Mesenchymal stem cell (in vitro differentiated cells and primary cell): ENCODE results near the gene ESX1. TPM values are rescaled to one million over a fixed set of nuclear protein-coding genes. Genes with fewer than 3 reads are reported as not detected.
A peak's percentile ranks its signal among the peaks of the same experiment; 100 is the strongest.

ENCODE experiments used
- DNase-seq: peaks from one replicate; pipeline ENCODE4 v3.0.0-alpha.2; 2013
- H2AFZ ChIP-seq: one replicate; pipeline ENCODE4 v1.6.1; 2013; ENCODE audit warnings: low read depth, mild to moderate bottlenecking, control low read depth, inconsistent platforms, low read length, moderate library complexity
- H2AK5ac ChIP-seq: 2 replicates; pipeline ENCODE4 v1.6.1; 2013; ENCODE audit warnings: low read length, moderate library complexity, mild to moderate bottlenecking, inconsistent platforms; ENCODE audit not compliant: severe bottlenecking
- H2BK120ac ChIP-seq: one replicate; pipeline ENCODE4 v1.6.1; 2013; ENCODE audit warnings: low read depth, mild to moderate bottlenecking, inconsistent platforms, low read length, moderate library complexity
- H2BK12ac ChIP-seq, 2 experiments: one replicate each; pipeline ENCODE4 v1.6.1; 2013; ENCODE audit warnings: inconsistent platforms in 2 of 2, low read length in 2 of 2, mild to moderate bottlenecking in 2 of 2, moderate library complexity in 2 of 2, control low read depth in 1 of 2
- H2BK15ac ChIP-seq: one replicate; pipeline ENCODE4 v1.6.1; 2013; ENCODE audit warnings: mild to moderate bottlenecking, low read depth, inconsistent platforms; ENCODE audit not compliant: poor library complexity, severe bottlenecking
- H2BK5ac ChIP-seq: 2 replicates; pipeline ENCODE4 v1.6.1; 2013; ENCODE audit warnings: low read depth, mild to moderate bottlenecking, low read length, control low read depth, inconsistent platforms; ENCODE audit not compliant: poor library complexity, severe bottlenecking
- H3K14ac ChIP-seq, 2 experiments: one replicate each; pipeline ENCODE4 v1.6.1; 2013; ENCODE audit warnings: inconsistent platforms in 2 of 2, low read length in 2 of 2, control low read depth in 1 of 2, mild to moderate bottlenecking in 1 of 2, moderate library complexity in 1 of 2
- H3K18ac ChIP-seq, 2 experiments: one replicate each; pipeline ENCODE4 v1.6.1; 2013; ENCODE audit warnings: inconsistent platforms in 2 of 2, low read length in 2 of 2, control low read depth in 1 of 2, low read depth in 1 of 2, mild to moderate bottlenecking in 1 of 2
- H3K23ac ChIP-seq, 2 experiments: one replicate each; pipeline ENCODE4 v1.6.1; 2013; ENCODE audit warnings: inconsistent platforms in 2 of 2, low read length in 2 of 2, mild to moderate bottlenecking in 2 of 2, moderate library complexity in 2 of 2, control low read depth in 1 of 2
- H3K27ac ChIP-seq: 2 replicates; pipeline ENCODE4 v1.5.1; 2013; ENCODE audit warnings: mild to moderate bottlenecking, moderate library complexity, low read length, control low read depth, inconsistent platforms; ENCODE audit not compliant: poor library complexity, severe bottlenecking
- H3K27me3 ChIP-seq, 2 experiments: 2 replicates each; pipeline versions ENCODE4 v1.6.1 to v1.7.0; 2013; ENCODE audit warnings: low read length in 2 of 2, mild to moderate bottlenecking in 2 of 2, moderate library complexity in 2 of 2, control low read depth in 1 of 2, inconsistent platforms in 1 of 2; ENCODE audit not compliant: control insufficient read depth in 1 of 2, insufficient read depth in 1 of 2
- H3K36me3 ChIP-seq, 2 experiments: 2 replicates each; pipeline versions ENCODE4 v1.6.1 to v1.7.0; 2013; ENCODE audit warnings: low read length in 2 of 2, control low read depth in 1 of 2, inconsistent platforms in 1 of 2, low read depth in 1 of 2, mild to moderate bottlenecking in 1 of 2; ENCODE audit not compliant: insufficient read depth in 2 of 2, control insufficient read depth in 1 of 2
- H3K4ac ChIP-seq, 2 experiments: one replicate each; pipeline ENCODE4 v1.6.1; 2013; ENCODE audit warnings: inconsistent platforms in 2 of 2, low read length in 2 of 2, mild to moderate bottlenecking in 2 of 2, moderate library complexity in 2 of 2, control low read depth in 1 of 2, low read depth in 1 of 2
- H3K4me1 ChIP-seq: 2 replicates; pipeline ENCODE4 v1.6.1; 2013; ENCODE audit warnings: low read depth, low read length, control low read depth; ENCODE audit not compliant: control insufficient read depth, insufficient read depth
- H3K4me2 ChIP-seq: 2 replicates; pipeline ENCODE4 v1.6.1; 2013; ENCODE audit warnings: low read length, mild to moderate bottlenecking, inconsistent platforms; ENCODE audit not compliant: poor library complexity, severe bottlenecking
- H3K4me3 ChIP-seq, 2 experiments: 2 replicates each; pipeline versions ENCODE4 v1.5.1 to v1.7.0; 2013; ENCODE audit warnings: low read length in 2 of 2, mild to moderate bottlenecking in 2 of 2, control low read depth in 1 of 2, low read depth in 1 of 2; ENCODE audit not compliant: insufficient read depth in 1 of 2
- H3K79me1 ChIP-seq: replicated peaks from 2 replicates; pipeline ENCODE4 v1.6.1; 2013; ENCODE audit warnings: mild to moderate bottlenecking, control low read depth, low read length, inconsistent platforms; ENCODE audit not compliant: poor library complexity, severe bottlenecking
- H3K9ac ChIP-seq: 2 replicates; pipeline ENCODE4 v1.7.0; 2013; ENCODE audit warnings: mild to moderate bottlenecking, low read length, moderate library complexity
- H3K9me3 ChIP-seq: 2 replicates; pipeline ENCODE4 v1.7.0; 2013; ENCODE audit warnings: mild to moderate bottlenecking, low read length; ENCODE audit not compliant: control insufficient read depth
- H4K8ac ChIP-seq: one replicate; pipeline ENCODE4 v1.6.1; 2013; ENCODE audit warnings: inconsistent platforms, mild to moderate bottlenecking, low read length, moderate library complexity
- H4K91ac ChIP-seq: one replicate; pipeline ENCODE4 v1.6.1; 2013; ENCODE audit warnings: mild to moderate bottlenecking, low read length, inconsistent platforms
- WGBS: methylation state at CpG from one replicate; pipeline ENCODE4 v1.1.7; 2013; ENCODE audit warnings: mixed read lengths; 5-methylcytosine and 5-hydroxymethylcytosine counted together
- polyA plus RNA-seq, 2 experiments: library from polyadenylated mRNA; stranded (reverse); fragments of 200-250 nt; gene quantifications; one replicate each; pipeline ENCODE4 v1.2.3, GENCODE V29; 2013

ESX1 gene
- polyA plus RNA-seq (2013, experiment 1 of 2): 0.14 TPM
- polyA plus RNA-seq (2013, experiment 2 of 2): 0.11 TPM

DNA sequence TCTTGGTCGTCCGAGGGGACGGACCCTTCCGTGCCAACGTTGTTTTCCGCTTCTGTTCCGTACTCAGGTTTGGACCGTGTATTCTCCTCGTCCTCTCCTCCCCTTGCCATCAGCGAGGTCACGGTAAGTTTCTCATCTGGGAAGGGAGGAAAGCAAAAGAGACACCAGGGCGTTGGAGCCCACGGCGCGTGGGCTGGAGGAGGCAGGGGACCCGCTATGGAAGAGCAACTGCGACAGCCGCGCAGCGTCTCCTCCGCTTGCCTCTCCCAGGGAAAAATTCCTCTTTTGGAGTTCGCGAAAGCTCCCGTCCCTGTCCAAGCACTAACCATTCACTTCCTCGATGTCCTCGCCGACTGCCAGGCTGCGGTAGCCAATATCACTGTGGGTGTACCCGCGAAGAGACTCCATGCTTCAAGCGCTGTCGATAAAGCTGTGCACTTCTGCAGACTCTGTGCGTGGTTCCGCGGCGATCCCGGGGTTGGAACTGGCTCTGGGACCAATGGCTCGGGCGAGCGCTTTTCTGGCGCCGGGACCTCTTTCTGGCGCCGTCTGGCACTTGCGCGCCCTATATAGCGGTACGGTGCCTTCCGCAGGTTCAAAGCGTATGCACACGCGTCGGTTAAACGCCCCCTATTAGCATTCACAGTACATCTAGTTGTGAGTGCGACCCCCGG lies at the start of gene ESX1:
Gene ESX1 (minus strand): TSS at position 492 of the 674 bp plus-strand sequence. CDS start 84 bp downstream, at position 408.
- Histone ChIP-seq H4K8ac (no peak within 1 kb of the TSS), H3K27me3 (peaks cover 32 to 61% of the 10 kb centered on the region in 2 experiments), H3K9me3 (peaks cover 8% of the 10 kb centered on the region), H3K4ac (no peak within 1 kb of the TSS), H2BK120ac (no peak within 1 kb of the TSS), H2AFZ (peak within 1 kb of the TSS; percentile 14), H3K27ac (no peak within 1 kb of the TSS), H2AK5ac (no peak within 1 kb of the TSS), H2BK15ac (no peak within 1 kb of the TSS), H3K4me2 (peak within 1 kb of the TSS; percentile 59), H4K91ac (no peak within 1 kb of the TSS), H3K23ac (no peak within 1 kb of the TSS), H3K4me1 (peaks cover 13% of the 10 kb centered on the region), H3K4me3 (peak within 1 kb of the TSS; percentile 32 to 56), H3K9ac (no peak within 1 kb of the TSS), H3K36me3 (no peaks in the 10 kb centered on the region), H3K14ac (no peak within 1 kb of the TSS), H3K79me1 (no peaks in the 10 kb centered on the region), H3K18ac (no peak within 1 kb of the TSS), H2BK12ac (no peak within 1 kb of the TSS), H2BK5ac (no peak within 1 kb of the TSS)
- 2% methylated on average over 45 of the region's 56 CpGs for WGBS
- DNase-seq: peak; percentile 8

GRCh38 chrX:104295636-104296035 lies 40.9 kb upstream of the ESX1 start:
- Histone ChIP-seq H4K8ac (no peak overlapping the region), H2BK12ac (no peak overlapping the region), H2BK5ac (no peak overlapping the region), H2AFZ (no peak overlapping the region), H3K4me3 (no peak overlapping the region), H2BK15ac (no peak overlapping the region), H3K36me3 (no peaks in the 10 kb centered on the region), H3K9ac (no peak overlapping the region), H2BK120ac (no peak overlapping the region), H4K91ac (no peak overlapping the region), H3K23ac (no peak overlapping the region), H3K27ac (no peak overlapping the region), H3K79me1 (no peaks in the 10 kb centered on the region), H3K4me2 (no peak overlapping the region), H3K9me3 (peaks cover 8% of the 10 kb centered on the region), H2AK5ac (no peak overlapping the region), H3K27me3 (peaks cover 0 to 58% of the 10 kb centered on the region in 2 experiments), H3K14ac (no peak overlapping the region), H3K4ac (no peak overlapping the region), H3K18ac (no peak overlapping the region), H3K4me1 (no peaks in the 10 kb centered on the region)
- WGBS: 93% methylated on average over 1 of the region's 1 CpG
- no peak for DNase-seq

- H3K18ac ChIP-seq: no peak overlapping the region
These were observed 34.2 kb upstream of the ESX1 start for GRCh38 chrX:104288961-104289360.

GRCh38 chrX:104288269-104288668 lies 33.5 kb upstream of the ESX1 start:
- Histone ChIP-seq H3K27me3 (peaks cover 0 to 49% of the 10 kb centered on the region in 2 experiments), H3K9me3 (no peaks in the 10 kb centered on the region), H3K27ac (no peak overlapping the region), H2AFZ (no peak overlapping the region), H3K4me3 (no peak overlapping the region), H4K8ac (no peak overlapping the region), H2BK5ac (no peak overlapping the region), H2AK5ac (no peak overlapping the region), H3K4me2 (no peak overlapping the region), H2BK15ac (no peak overlapping the region), H3K18ac (no peak overlapping the region), H2BK120ac (no peak overlapping the region), H3K23ac (no peak overlapping the region), H4K91ac (no peak overlapping the region), H3K4ac (no peak overlapping the region), H3K36me3 (no peaks in the 10 kb centered on the region), H2BK12ac (no peak overlapping the region), H3K9ac (no peak overlapping the region), H3K4me1 (no peaks in the 10 kb centered on the region), H3K79me1 (no peaks in the 10 kb centered on the region), H3K14ac (no peak overlapping the region)
- no peak for DNase-seq
- WGBS: 55% methylated on average over 2 of the region's 5 CpGs

More at GRCh38 chrX:104288961-104289360, 34.2 kb upstream of the ESX1 start:
- H3K23ac ChIP-seq: no peak overlapping the region
- H3K14ac ChIP-seq: no peak overlapping the region
- H4K91ac ChIP-seq: no peak overlapping the region
- no peak overlapping the region for H4K8ac ChIP-seq
- H2AFZ ChIP-seq: no peak overlapping the region
- 61% methylated on average over 2 of the region's 4 CpGs for WGBS
- H2BK120ac ChIP-seq: no peak overlapping the region
- H3K4me3 ChIP-seq: no peak overlapping the region
- no peak for DNase-seq
- H2BK12ac ChIP-seq: no peak overlapping the region
- no peaks in the 10 kb centered on the region for H3K9me3 ChIP-seq
- H3K27me3 ChIP-seq: peaks cover 0 to 52% of the 10 kb centered on the region in 2 experiments
- no peaks in the 10 kb centered on the region for H3K4me1 ChIP-seq
- H2BK5ac ChIP-seq: no peak overlapping the region
- no peak overlapping the region for H3K4me2 ChIP-seq
- H2AK5ac ChIP-seq: no peak overlapping the region
- H3K79me1 ChIP-seq: no peaks in the 10 kb centered on the region
- H3K4ac ChIP-seq: no peak overlapping the region
- H2BK15ac ChIP-seq: no peak overlapping the region
- H3K9ac ChIP-seq: no peak overlapping the region
- no peak overlapping the region for H3K27ac ChIP-seq
- no peaks in the 10 kb centered on the region for H3K36me3 ChIP-seq
